ENCODE results near the gene ECE2. TPM values are rescaled to one million over a fixed set of nuclear protein-coding genes. Genes with fewer than 3 reads are reported as not detected.

Gene ECE2
- total RNA-seq, 1 donor from 2014 or later: not detected

DNA sequence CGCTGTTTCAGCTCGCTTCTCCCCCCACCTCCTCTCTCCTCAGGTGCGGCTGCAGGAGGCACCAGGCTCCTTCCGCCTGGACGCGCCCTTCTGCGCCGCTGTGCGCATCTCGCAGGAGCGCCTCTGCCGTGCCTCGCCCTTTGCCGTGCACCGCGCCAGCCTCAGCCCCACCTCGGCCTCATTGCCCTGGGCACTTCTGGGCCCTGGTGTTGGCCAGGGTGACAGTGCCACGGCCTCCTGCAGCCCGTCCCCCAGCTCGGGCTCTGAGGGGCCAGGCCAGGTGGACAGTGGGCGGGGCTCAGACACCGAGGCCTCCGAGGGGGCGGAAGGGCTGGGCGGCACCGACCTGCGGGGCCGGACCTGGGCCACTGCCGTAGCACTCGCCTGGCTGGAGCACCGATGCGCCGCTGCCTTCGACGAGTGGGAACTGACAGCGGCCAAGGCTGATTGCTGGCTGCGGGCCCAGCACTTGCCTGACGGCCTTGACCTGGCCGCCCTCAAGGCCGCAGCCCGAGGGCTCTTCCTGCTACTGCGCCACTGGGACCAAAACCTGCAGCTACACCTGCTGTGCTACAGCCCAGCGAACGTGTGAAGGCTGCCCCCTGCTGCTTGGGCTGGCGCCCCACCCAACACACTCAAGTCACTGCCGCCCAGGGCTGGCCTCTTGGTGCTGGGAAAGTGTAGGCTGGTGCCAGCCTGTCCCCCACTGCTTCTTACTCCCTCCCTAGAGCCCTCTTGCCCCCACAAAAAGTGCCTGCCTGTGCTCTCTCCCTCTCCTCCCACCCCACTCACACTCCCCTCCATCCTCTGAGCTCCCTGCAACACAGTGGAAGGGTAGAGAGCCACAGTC is 34.1 kb upstream of the ECE2 start:
- Mint-ChIP-seq H3K4me3 (no peak overlapping the region), H3K27ac (no peak overlapping the region), H3K9me3 (no peaks in the 10 kb centered on the region), H3K36me3 (peaks cover 19% of the 10 kb centered on the region), H3K27me3 (ENCODE audit: low read depth) (peaks cover 11% of the 10 kb centered on the region), H3K4me1 (no peaks in the 10 kb centered on the region)
- TF ChIP-seq, protein P1, sequence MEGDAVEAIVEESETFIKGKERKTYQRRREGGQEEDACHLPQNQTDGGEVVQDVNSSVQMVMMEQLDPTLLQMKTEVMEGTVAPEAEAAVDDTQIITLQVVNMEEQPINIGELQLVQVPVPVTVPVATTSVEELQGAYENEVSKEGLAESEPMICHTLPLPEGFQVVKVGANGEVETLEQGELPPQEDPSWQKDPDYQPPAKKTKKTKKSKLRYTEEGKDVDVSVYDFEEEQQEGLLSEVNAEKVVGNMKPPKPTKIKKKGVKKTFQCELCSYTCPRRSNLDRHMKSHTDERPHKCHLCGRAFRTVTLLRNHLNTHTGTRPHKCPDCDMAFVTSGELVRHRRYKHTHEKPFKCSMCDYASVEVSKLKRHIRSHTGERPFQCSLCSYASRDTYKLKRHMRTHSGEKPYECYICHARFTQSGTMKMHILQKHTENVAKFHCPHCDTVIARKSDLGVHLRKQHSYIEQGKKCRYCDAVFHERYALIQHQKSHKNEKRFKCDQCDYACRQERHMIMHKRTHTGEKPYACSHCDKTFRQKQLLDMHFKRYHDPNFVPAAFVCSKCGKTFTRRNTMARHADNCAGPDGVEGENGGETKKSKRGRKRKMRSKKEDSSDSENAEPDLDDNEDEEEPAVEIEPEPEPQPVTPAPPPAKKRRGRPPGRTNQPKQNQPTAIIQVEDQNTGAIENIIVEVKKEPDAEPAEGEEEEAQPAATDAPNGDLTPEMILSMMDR (IDR thresholded peaks at IDR 0.05; ENCODE audit: unreplicated experiment): no peak
- no peak for DNase-seq (ENCODE audit: low spot score in 2 of 2, unreplicated experiment in 2 of 2)

GRCh38 chr3:184242297-184242685 is 33.5 kb upstream of the ECE2 start:
- Mint-ChIP-seq H3K4me3 (no peak overlapping the region), H3K27me3 (ENCODE audit: low read depth) (peaks cover 6% of the 10 kb centered on the region), H3K27ac (no peak overlapping the region), H3K9me3 (no peaks in the 10 kb centered on the region), H3K4me1 (no peaks in the 10 kb centered on the region), H3K36me3 (peaks cover 19% of the 10 kb centered on the region)
- no peak for DNase-seq (ENCODE audit: low spot score in 2 of 2, unreplicated experiment in 2 of 2)
- TF ChIP-seq, protein P1 (IDR thresholded peaks at IDR 0.05; ENCODE audit: unreplicated experiment): no peak

GRCh38 chr3:184248454-184249411 is 27.1 kb upstream of the ECE2 start, which contains the start of gene ALG3:
TSS of gene ALG3 (minus strand) at chr3:184248962. CDS start at chr3:184248940, 22 bp downstream.
- Mint-ChIP-seq H3K36me3 (peaks cover 11% of the 10 kb centered on the region), H3K9me3 (no peaks in the 10 kb centered on the region), H3K4me3 (peak within 1 kb of the TSS; percentile 97), H3K4me1 (peaks cover 9% of the 10 kb centered on the region), H3K27ac (peak within 1 kb of the TSS; percentile 98), H3K27me3 (ENCODE audit: low read depth) (no peaks in the 10 kb centered on the region)
- TF ChIP-seq, protein P1 (IDR thresholded peaks at IDR 0.05; ENCODE audit: unreplicated experiment): no peak
- peak; percentile 72 to 91 for DNase-seq (ENCODE audit: low spot score in 2 of 2, unreplicated experiment in 2 of 2)

DNA sequence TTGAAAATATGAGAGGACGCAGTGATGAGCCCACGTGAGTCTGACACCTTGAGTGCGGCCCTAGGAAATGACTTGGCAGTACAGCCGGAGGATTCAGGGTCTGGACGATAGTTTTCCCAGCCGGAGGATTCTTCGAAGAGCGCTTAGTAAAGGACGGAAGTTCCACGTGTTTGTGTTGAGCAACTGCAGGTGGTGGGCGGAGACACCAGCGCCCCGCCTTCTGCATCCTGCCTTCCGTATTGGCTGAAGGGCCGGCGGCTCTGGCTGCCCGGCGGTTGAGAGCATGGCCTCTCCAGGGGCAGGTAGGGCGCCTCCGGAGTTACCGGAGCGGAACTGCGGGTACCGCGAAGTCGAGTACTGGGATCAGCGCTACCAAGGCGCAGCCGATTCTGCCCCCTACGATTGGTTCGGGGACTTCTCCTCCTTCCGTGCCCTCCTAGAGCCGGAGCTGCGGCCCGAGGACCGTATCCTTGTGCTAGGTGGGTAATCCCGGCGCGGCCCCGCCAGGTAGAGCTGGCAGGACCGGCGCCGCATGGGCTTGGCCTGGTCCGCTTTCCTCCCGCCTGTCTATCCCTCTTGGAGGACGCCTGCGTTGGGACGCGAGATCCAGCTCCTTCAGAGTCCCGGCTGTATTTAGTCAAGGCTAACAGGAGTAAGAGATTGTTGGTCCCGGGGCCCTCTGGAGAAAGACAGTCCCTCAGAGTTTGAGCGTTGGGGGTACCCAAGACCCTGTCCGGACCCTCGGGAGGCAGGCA is 26.2 kb upstream of the ECE2 start, which contains the start of gene EEF1AKMT4:
Gene EEF1AKMT4 (plus strand): TSS at position 261 of the 755 bp plus-strand sequence. CDS start 23 bp downstream, at position 284.
- Mint-ChIP-seq H3K27ac (peak within 1 kb of the TSS; percentile 98), H3K4me3 (peak within 1 kb of the TSS; percentile 97)
- TF ChIP-seq, protein P1 (IDR thresholded peaks at IDR 0.05; ENCODE audit: unreplicated experiment): peak; percentile 22

More for the DNA sequence above, 26.2 kb upstream of the ECE2 start, which contains the start of gene EEF1AKMT4:
- H3K4me1 Mint-ChIP-seq: peaks cover 9% of the 10 kb centered on the region
- no peaks in the 10 kb centered on the region for H3K9me3 Mint-ChIP-seq
- DNase-seq (ENCODE audit: low spot score in 2 of 2, unreplicated experiment in 2 of 2): peak; percentile 93 to 94
- H3K27me3 Mint-ChIP-seq (ENCODE audit: low read depth): no peaks in the 10 kb centered on the region
- H3K36me3 Mint-ChIP-seq: peaks cover 6% of the 10 kb centered on the region

Data from mesothelial cell of epicardium (in vitro differentiated cells).